ENCODE data around the gene STAMBP.

STAMBP gene

GRCh38 chr2:73893764-73894474, 65.2 kb downstream of the STAMBP start:
- H2AFZ ChIP-seq (ENCODE audit: low read length) = no peak overlapping the region
- no peaks in the 10 kb centered on the region for H3K27me3 ChIP-seq (ENCODE audit: insufficient read depth, low read length, poor library complexity, severe bottlenecking)
- no peaks in the 10 kb centered on the region for H3K9me2 ChIP-seq (replicated peaks; ENCODE audit: low read depth, low read length)
- no peak overlapping the region for H3K4me2 ChIP-seq (ENCODE audit: low read depth, low read length, poor library complexity, severe bottlenecking)
- H3K4me1 ChIP-seq (ENCODE audit: insufficient read depth, low read length, poor library complexity, severe bottlenecking) = peaks cover 31% of the 10 kb centered on the region
- no peaks in the 10 kb centered on the region for H3K9me3 ChIP-seq (ENCODE audit: insufficient read depth, low read depth, low read length)
- H3F3A ChIP-seq (ENCODE audit: low read depth) = peaks cover 4% of the 10 kb centered on the region; the same call in 1 of the 2 replicates
- H4K20me1 ChIP-seq (ENCODE audit: insufficient read depth, low read length, poor library complexity, severe bottlenecking) = no peaks in the 10 kb centered on the region
- no peak for TF ChIP-seq CTCF (conservative IDR thresholded peaks at IDR 0.05; ENCODE audit: low read length)
- no peak for TF ChIP-seq EZH2phosphoT487 (IDR thresholded peaks at IDR 0.05; ENCODE audit: borderline replicate concordance)
- H3K79me2 ChIP-seq (ENCODE audit: insufficient read depth, low read length) = no peaks in the 10 kb centered on the region
- H3K4me3 ChIP-seq (ENCODE audit: low read length, poor library complexity, severe bottlenecking) = no peak overlapping the region
- H3K36me3 ChIP-seq (ENCODE audit: insufficient read depth, low read length) = no peaks in the 10 kb centered on the region
- H3K9ac ChIP-seq (ENCODE audit: low read depth, low read length, poor library complexity, severe bottlenecking) = no peak overlapping the region

- H3K9ac ChIP-seq (ENCODE audit: low read depth, low read length, poor library complexity, severe bottlenecking) = no peak overlapping the region
- H3K4me3 ChIP-seq (ENCODE audit: low read length, poor library complexity, severe bottlenecking) = no peak overlapping the region
- no peaks in the 10 kb centered on the region for H3K9me2 ChIP-seq (replicated peaks; ENCODE audit: low read depth, low read length)
- peaks cover 4% of the 10 kb centered on the region; the same call in 1 of the 2 replicates for H3F3A ChIP-seq (ENCODE audit: low read depth)
- no peak overlapping the region for H3K4me2 ChIP-seq (ENCODE audit: low read depth, low read length, poor library complexity, severe bottlenecking)
- no peaks in the 10 kb centered on the region for H4K20me1 ChIP-seq (ENCODE audit: insufficient read depth, low read length, poor library complexity, severe bottlenecking)
- H3K79me2 ChIP-seq (ENCODE audit: insufficient read depth, low read length) = no peaks in the 10 kb centered on the region
- no peaks in the 10 kb centered on the region for H3K36me3 ChIP-seq (ENCODE audit: insufficient read depth, low read length)
- H3K4me1 ChIP-seq (ENCODE audit: insufficient read depth, low read length, poor library complexity, severe bottlenecking) = peaks cover 31% of the 10 kb centered on the region
- no peaks in the 10 kb centered on the region for H3K9me3 ChIP-seq (ENCODE audit: insufficient read depth, low read depth, low read length)
- H2AFZ ChIP-seq (ENCODE audit: low read length) = no peak overlapping the region
- TF ChIP-seq CTCF (conservative IDR thresholded peaks at IDR 0.05; ENCODE audit: low read length) = no peak
- no peak for TF ChIP-seq EZH2phosphoT487 (IDR thresholded peaks at IDR 0.05; ENCODE audit: borderline replicate concordance)
- no peaks in the 10 kb centered on the region for H3K27me3 ChIP-seq (ENCODE audit: insufficient read depth, low read length, poor library complexity, severe bottlenecking)
Measured at GRCh38 chr2:73894475-73894850, 65.7 kb downstream of the STAMBP start.

- Histone ChIP-seq H3K4me2 (ENCODE audit: low read depth, low read length, poor library complexity, severe bottlenecking) (no peak overlapping the region), H3K79me2 (ENCODE audit: insufficient read depth, low read length) (no peaks in the 10 kb centered on the region), H4K20me1 (ENCODE audit: insufficient read depth, low read length, poor library complexity, severe bottlenecking) (no peaks in the 10 kb centered on the region), H3K9me3 (ENCODE audit: insufficient read depth, low read depth, low read length) (no peaks in the 10 kb centered on the region), H3F3A (ENCODE audit: low read depth) (peaks cover 4% of the 10 kb centered on the region; the same call in 1 of the 2 replicates), H3K36me3 (ENCODE audit: insufficient read depth, low read length) (no peaks in the 10 kb centered on the region), H3K27me3 (ENCODE audit: insufficient read depth, low read length, poor library complexity, severe bottlenecking) (no peaks in the 10 kb centered on the region), H3K4me1 (ENCODE audit: insufficient read depth, low read length, poor library complexity, severe bottlenecking) (peaks cover 31% of the 10 kb centered on the region), H3K9me2 (replicated peaks; ENCODE audit: low read depth, low read length) (no peaks in the 10 kb centered on the region), H3K4me3 (ENCODE audit: low read length, poor library complexity, severe bottlenecking) (no peak overlapping the region), H3K9ac (ENCODE audit: low read depth, low read length, poor library complexity, severe bottlenecking) (no peak overlapping the region), H2AFZ (ENCODE audit: low read length) (no peak overlapping the region)
- TF ChIP-seq CTCF (conservative IDR thresholded peaks at IDR 0.05; ENCODE audit: low read length) (no peak), EZH2phosphoT487 (IDR thresholded peaks at IDR 0.05; ENCODE audit: borderline replicate concordance) (no peak)
Measured at GRCh38 chr2:73894877-73895276, 66.1 kb downstream of the STAMBP start.

All from Loucy (cell line).